Activated CD8-positive, alpha-beta T cell treated with anti-CD3 and anti-CD28 coated beads for 36 hours (primary cell): Measurements from ENCODE around the gene LIN7C. TPM values are rescaled to one million over a fixed set of nuclear protein-coding genes. Genes with fewer than 3 reads are reported as not detected.

Source experiments
- ATAC-seq: fragments of 200-7000 bp; cut with Tn5 transposase; one replicate; pipeline ENCODE4 v1.10.0; 2021; ENCODE audit warnings: mild to moderate bottlenecking, moderate library complexity
- CTCF ChIA-PET: fragments of 350-600 bp; sonication (Branson Sonifier 250); formaldehyde crosslinking; loops from one replicate; lab custom pipeline; 2021; ENCODE audit warnings: antibody characterized with exemption; lab: Charles Lee
- POLR2A ChIA-PET: fragments of 350-600 bp; sonication (Branson Sonifier 250); formaldehyde crosslinking; loops from one replicate; lab custom pipeline; 2021; ENCODE audit warnings: antibody characterized with exemption; lab: Charles Lee
- DNase-seq: peaks from one replicate; pipeline ENCODE4 v3.0.0-alpha.2; 2020
- H3K27ac Mint-ChIP-seq: one replicate; pipeline ENCODE4 v1.8.0; 2021; ENCODE audit warnings: mild to moderate bottlenecking, mixed read lengths
- H3K27me3 Mint-ChIP-seq: one replicate; pipeline ENCODE4 v1.8.0; 2021; ENCODE audit warnings: mixed read lengths
- H3K36me3 Mint-ChIP-seq: one replicate; pipeline ENCODE4 v1.8.0; 2021; ENCODE audit warnings: low read depth, mixed read lengths
- H3K4me1 Mint-ChIP-seq: one replicate; pipeline ENCODE4 v1.8.0; 2021; ENCODE audit warnings: low read depth, mixed read lengths
- H3K4me3 Mint-ChIP-seq: one replicate; pipeline ENCODE4 v1.8.0; 2021; ENCODE audit warnings: mild to moderate bottlenecking, moderate library complexity, mixed read lengths
- H3K9me3 Mint-ChIP-seq: one replicate; pipeline ENCODE4 v1.8.0; 2021; ENCODE audit warnings: mixed read lengths
- intact Hi-C: fragments of 100-400 bp; cut with micrococcal nuclease; formaldehyde crosslinking; loops from one replicate; pipeline ENCODE4 v1.10.0; 2022
- total RNA-seq, 2 experiments: library from RNA; stranded (reverse); gene quantifications; one replicate each; pipeline ENCODE4 v1.2.3, GENCODE V29; 2021
- TF ChIP-seq, protein P1 (sequence below): fragments of 200-600 bp; IDR thresholded peaks from one replicate; pipeline ENCODE4 v1.8.0; 2022; ENCODE audit warnings: antibody characterized with exemption, mild to moderate bottlenecking

LIN7C gene
- total RNA-seq, 2 experiments from 2014 or later, result 26.9 to 28.9 TPM

DNA sequence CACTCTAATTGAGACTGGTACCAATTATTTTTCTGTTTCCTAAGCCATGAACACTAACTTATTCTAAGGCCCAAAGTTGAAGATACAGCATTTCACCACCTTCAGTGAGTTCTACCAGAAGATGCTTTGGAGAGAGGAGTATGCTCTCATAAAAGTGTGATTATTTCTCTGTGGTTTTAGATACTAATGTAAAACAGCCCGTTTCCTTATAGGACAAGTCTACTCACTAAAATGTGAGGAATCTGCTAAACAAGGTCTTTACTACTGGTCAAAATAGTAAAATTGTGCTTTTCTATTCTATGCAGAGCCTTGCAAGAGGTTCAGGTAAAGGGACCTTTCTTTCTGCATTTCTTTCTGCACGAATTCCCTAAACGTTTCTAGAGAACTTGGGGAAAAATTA lies 36.4 kb downstream of the LIN7C start:
- Mint-ChIP-seq H3K36me3 (no peaks in the 10 kb centered on the region), H3K9me3 (no peaks in the 10 kb centered on the region), H3K4me1 (peaks cover 13% of the 10 kb centered on the region), H3K4me3 (no peak overlapping the region), H3K27ac (no peak overlapping the region), H3K27me3 (peaks cover 21% of the 10 kb centered on the region)
- ATAC-seq (no peak), DNase-seq (no peak)
- TF ChIP-seq, protein P1, sequence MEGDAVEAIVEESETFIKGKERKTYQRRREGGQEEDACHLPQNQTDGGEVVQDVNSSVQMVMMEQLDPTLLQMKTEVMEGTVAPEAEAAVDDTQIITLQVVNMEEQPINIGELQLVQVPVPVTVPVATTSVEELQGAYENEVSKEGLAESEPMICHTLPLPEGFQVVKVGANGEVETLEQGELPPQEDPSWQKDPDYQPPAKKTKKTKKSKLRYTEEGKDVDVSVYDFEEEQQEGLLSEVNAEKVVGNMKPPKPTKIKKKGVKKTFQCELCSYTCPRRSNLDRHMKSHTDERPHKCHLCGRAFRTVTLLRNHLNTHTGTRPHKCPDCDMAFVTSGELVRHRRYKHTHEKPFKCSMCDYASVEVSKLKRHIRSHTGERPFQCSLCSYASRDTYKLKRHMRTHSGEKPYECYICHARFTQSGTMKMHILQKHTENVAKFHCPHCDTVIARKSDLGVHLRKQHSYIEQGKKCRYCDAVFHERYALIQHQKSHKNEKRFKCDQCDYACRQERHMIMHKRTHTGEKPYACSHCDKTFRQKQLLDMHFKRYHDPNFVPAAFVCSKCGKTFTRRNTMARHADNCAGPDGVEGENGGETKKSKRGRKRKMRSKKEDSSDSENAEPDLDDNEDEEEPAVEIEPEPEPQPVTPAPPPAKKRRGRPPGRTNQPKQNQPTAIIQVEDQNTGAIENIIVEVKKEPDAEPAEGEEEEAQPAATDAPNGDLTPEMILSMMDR, result no peak
- ChIA-PET POLR2A (no interaction called here), CTCF (no interaction called here)
- intact Hi-C loops, result loop anchor here (10.0 kb wide), 1 partner anchor 105 kb away; the partner anchor contains the start of gene CCDC34

DNA sequence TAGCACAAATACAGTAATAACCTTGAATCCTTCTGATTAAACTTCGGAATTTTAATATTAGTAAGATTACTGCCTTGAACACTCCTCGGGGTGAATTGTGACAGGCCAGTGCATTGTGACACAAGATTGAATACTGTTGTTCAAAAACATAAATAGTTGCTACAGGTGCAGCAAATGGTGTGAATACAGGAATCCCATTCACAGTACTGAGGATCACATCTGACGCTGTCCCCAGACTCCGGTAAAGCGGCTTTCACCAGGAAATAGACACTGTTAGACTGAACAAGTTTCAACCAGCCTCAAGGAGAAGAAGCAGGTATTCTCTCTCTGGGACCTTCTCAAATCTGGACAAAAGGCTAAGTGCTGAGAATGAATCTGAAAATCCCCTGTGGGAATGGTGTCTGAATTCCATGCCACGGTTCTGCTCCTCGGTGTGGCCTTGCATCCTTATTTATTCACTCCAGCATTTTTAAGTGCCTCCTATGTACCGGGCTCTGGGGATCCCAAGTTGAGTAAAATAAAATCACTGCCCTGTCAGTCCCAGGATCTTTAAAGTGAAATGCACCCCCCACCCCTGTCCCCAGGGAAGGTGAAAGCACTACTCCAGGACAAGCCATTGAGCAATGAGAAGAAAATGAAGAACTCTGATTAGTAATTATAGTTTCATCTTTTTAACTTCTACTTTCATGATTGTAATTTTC lies 37.4 kb downstream of the LIN7C start:
- intact Hi-C loops, result no loop called here
- TF ChIP-seq, protein P1, result no peak
- H3K4me3 Mint-ChIP-seq, result no peak overlapping the region
- ATAC-seq (no peak), DNase-seq (no peak)
- H3K4me1 Mint-ChIP-seq, result peaks cover 13% of the 10 kb centered on the region
- ChIA-PET CTCF (interaction anchor here (1.3 kb wide), 2 partner anchors 17 to 285 kb away, joined by 4 read pairs; no protein-coding TSS in a partner anchor), POLR2A (no interaction called here)
- peaks cover 21% of the 10 kb centered on the region for H3K27me3 Mint-ChIP-seq
- H3K36me3 Mint-ChIP-seq, result no peaks in the 10 kb centered on the region
- no peak overlapping the region for H3K27ac Mint-ChIP-seq
- no peaks in the 10 kb centered on the region for H3K9me3 Mint-ChIP-seq

DNA sequence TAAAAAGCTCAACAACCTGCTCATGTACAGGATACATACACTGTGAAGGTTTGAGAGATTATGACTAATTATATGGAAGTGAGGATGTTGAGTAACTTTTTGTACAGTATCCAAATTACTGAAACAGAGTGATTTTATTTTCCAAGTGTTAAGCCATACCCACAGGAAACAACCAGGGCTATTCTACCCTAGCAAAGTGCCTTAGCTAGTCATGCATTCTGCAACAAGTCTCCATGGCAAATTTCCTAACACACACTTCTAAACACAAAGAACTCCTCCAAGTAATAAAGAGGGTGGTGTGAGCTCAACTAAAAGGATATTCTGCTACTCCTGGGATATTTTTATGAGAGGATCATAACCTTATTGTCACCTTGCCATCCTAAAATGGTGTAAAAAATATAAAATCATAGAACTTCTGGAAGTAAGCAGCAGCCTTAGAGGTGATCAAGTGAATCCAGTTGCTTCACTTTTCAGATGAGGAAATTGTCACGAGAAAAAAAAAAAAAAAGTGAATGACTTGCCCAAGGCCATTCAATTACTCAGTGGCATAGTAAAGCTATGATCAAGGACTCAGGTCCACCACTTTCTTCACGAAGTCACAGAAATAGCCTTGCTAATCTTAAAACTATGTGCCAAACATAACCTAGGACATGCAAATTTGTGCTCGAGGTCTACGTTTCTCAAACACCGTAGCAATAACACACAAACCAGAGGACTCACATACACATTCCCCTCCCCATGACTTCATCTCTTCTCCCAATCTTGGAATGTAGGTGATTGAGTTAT lies 38.2 kb downstream of the LIN7C start:
- ChIA-PET CTCF (interaction anchor here (1.3 kb wide), 2 partner anchors 17 to 284 kb away, joined by 4 read pairs; no protein-coding TSS in a partner anchor), POLR2A (no interaction called here)
- ATAC-seq, result no peak
- H3K36me3 Mint-ChIP-seq, result no peaks in the 10 kb centered on the region
- peaks cover 13% of the 10 kb centered on the region for H3K4me1 Mint-ChIP-seq
- H3K27me3 Mint-ChIP-seq, result peaks cover 21% of the 10 kb centered on the region
- no peaks in the 10 kb centered on the region for H3K9me3 Mint-ChIP-seq
- DNase-seq, result no peak
- H3K4me3 Mint-ChIP-seq, result no peak overlapping the region
- H3K27ac Mint-ChIP-seq, result no peak overlapping the region
- TF ChIP-seq, protein P1, result no peak
- intact Hi-C loops, result no loop called here

DNA sequence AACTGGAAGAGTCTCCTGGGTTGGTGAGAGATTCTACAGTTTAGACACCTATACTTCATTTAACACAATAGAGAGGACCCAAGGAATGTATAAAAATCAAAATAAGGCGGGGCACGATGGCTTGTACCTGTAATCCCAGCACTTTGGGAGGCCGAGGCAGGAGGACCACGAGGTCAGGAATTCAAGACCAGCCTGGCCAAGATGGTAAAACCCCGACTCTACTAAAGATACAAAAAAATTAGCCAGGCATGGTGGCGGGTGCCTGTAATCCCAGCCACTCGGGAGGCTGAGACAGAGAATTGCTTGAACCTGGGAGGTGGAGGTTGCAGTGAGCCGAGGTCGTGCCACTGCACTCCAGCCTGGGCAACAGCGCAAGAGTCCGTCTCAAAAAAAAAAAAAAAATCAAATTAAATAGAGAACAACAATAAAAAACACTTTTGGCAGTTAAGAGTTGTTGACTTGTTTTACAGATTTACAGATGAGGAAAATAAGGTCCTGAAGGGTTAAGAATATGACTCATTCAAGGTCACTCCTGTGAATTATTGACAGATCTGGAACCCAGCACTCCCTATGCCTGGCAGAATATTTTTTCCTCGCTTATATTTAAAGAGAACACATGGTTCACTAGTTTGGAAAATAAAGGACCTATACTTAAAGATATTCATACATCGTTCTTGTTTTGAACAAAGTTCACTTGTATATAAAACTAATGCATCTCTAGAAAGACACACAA lies 39.2 kb downstream of the LIN7C start:
- TF ChIP-seq, protein P1, result no peak
- CTCF ChIA-PET, result no interaction called here
- intact Hi-C loops, result no loop called here
- POLR2A ChIA-PET, result no interaction called here
- Mint-ChIP-seq H3K9me3 (no peaks in the 10 kb centered on the region), H3K4me1 (peaks cover 7% of the 10 kb centered on the region), H3K27ac (no peak overlapping the region), H3K27me3 (peaks cover 15% of the 10 kb centered on the region), H3K4me3 (no peak overlapping the region), H3K36me3 (no peaks in the 10 kb centered on the region)
- no peak for ATAC-seq
- no peak for DNase-seq
